ENCODE measurements around the gene RANBP17. TPM values are rescaled to one million over a fixed set of nuclear protein-coding genes. Genes with fewer than 3 reads are reported as not detected.
"Not testable (repeated sequence)": the region's sequence is repeated elsewhere in the genome, so short reads cannot be mapped to it uniquely, and the experiment has no call there.

RANBP17 gene
- total and polyA plus RNA-seq, 3 experiments from 2014 or later, result not detected

- H3K9me3 Mint-ChIP-seq; H3K36me3 ChIP-seq (ENCODE audit: insufficient read depth, low read length); H3K4me3 ChIP-seq (ENCODE audit: low read length); H3K9me3 ChIP-seq (ENCODE audit: low read length); DNase-seq; H3K4me1 Mint-ChIP-seq; H3K27ac Mint-ChIP-seq; POLR2A ChIA-PET; H3K27me3 Mint-ChIP-seq; H3K4me3 Mint-ChIP-seq; H3K4me1 ChIP-seq (ENCODE audit: insufficient read depth, low read length); H3K27ac ChIP-seq (ENCODE audit: low read depth, low read length); H3K36me3 Mint-ChIP-seq; CTCF ChIA-PET; H3K27me3 ChIP-seq (ENCODE audit: insufficient read depth, low read length, poor library complexity, severe bottlenecking): not testable (repeated sequence)
Observed at GRCh38 chr5:171174960-171175359, 313.1 kb downstream of the RANBP17 start.

DNA sequence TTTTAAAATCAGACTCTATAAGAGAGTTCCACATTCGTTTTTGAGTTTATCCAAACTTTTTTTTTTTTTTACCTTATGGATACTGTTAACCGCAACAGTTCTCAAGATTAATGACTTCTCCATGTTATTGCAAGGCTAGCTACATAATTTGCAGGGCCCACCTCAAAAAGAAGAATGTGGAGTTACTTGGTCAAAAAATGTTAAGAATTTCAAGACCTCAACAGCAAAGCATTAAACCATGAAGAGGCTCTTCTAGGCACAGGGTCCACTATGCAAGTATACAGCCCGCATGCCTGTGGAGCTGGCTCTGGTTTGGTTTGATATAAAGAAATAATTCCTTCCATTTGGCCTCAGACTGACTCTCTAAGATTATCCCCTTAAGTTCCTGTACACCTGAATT is 313.9 kb downstream of the RANBP17 start:
- Histone ChIP-seq H3K9me3 (ENCODE audit: low read length) (no peaks in the 10 kb centered on the region), H3K27ac (ENCODE audit: low read depth, low read length) (no peak overlapping the region), H3K4me3 (ENCODE audit: low read length) (no peak overlapping the region), H3K27me3 (ENCODE audit: insufficient read depth, low read length, poor library complexity, severe bottlenecking) (no peaks in the 10 kb centered on the region), H3K36me3 (ENCODE audit: insufficient read depth, low read length) (no peaks in the 10 kb centered on the region), H3K4me1 (ENCODE audit: insufficient read depth, low read length) (no peaks in the 10 kb centered on the region)
- CTCF ChIA-PET, result no interaction called here
- Mint-ChIP-seq H3K9me3 (peaks cover 0 to 5% (median 3%) of the 10 kb centered on the region in 5 donors), H3K27ac (no peak overlapping the region), H3K27me3 (peaks cover 3 to 5% of the 10 kb centered on the region in 2 donors), H3K4me3 (no peak overlapping the region), H3K4me1 (no peaks in the 10 kb centered on the region), H3K36me3 (no peaks in the 10 kb centered on the region)
- no peak for DNase-seq
- POLR2A ChIA-PET, result no interaction called here

DNA sequence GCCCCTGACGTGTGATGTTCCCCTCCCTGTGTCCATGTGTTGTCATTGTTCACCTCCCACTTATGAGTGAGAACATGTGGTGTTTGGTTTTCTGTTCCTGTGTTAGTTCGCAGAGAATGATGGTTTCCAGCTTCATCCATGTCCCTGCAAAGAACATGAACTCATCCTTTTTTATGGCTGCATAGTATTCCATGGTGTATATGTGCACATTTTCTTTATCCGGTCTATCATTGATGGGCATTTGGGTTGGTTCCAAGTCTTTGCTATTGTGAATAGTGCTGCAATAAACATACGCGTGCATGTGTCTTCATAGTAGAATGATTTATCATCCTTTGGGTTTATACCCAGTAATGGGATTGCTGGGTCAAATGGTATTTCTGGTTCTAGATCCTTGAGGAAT is 316.4 kb downstream of the RANBP17 start:
- POLR2A ChIA-PET; H3K9me3 Mint-ChIP-seq; H3K9me3 ChIP-seq (ENCODE audit: low read length); H3K4me3 ChIP-seq (ENCODE audit: low read length); H3K27ac ChIP-seq (ENCODE audit: low read depth, low read length); H3K36me3 ChIP-seq (ENCODE audit: insufficient read depth, low read length); H3K27ac Mint-ChIP-seq; CTCF ChIA-PET; DNase-seq; H3K4me1 Mint-ChIP-seq; H3K36me3 Mint-ChIP-seq; H3K4me1 ChIP-seq (ENCODE audit: insufficient read depth, low read length); H3K27me3 ChIP-seq (ENCODE audit: insufficient read depth, low read length, poor library complexity, severe bottlenecking); H3K4me3 Mint-ChIP-seq: not testable (repeated sequence)
- peaks cover 5 to 11% of the 10 kb centered on the region in 2 donors for H3K27me3 Mint-ChIP-seq

DNA sequence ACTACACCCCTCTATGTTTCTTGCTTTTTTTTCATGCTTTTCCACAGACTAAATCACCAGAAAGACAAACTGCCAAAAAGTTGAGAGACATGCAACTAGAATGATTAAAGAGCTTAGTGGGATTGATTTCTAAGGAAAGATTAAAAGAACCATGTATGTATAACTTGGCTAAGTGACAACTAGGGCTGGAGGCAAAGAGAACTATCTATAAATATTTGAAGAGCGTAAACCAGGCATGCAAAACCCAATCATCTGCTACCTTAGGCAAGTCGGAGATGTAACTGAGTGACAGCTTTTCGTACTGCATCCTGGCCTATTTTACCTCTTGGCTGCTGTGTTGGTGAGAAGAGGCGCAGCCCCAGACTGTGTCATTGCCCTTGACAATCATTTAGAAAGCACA is 326.2 kb downstream of the RANBP17 start:
- Mint-ChIP-seq H3K4me3 (no peak overlapping the region), H3K27ac (no peak overlapping the region), H3K27me3 (peaks cover 3 to 18% of the 10 kb centered on the region in 2 donors), H3K36me3 (no peaks in the 10 kb centered on the region), H3K9me3 (peaks cover 0 to 2% (median 0%) of the 10 kb centered on the region in 5 donors), H3K4me1 (no peaks in the 10 kb centered on the region)
- Histone ChIP-seq H3K27me3 (ENCODE audit: insufficient read depth, low read length, poor library complexity, severe bottlenecking) (no peaks in the 10 kb centered on the region), H3K4me1 (ENCODE audit: insufficient read depth, low read length) (no peaks in the 10 kb centered on the region), H3K9me3 (ENCODE audit: low read length) (no peaks in the 10 kb centered on the region), H3K36me3 (ENCODE audit: insufficient read depth, low read length) (no peaks in the 10 kb centered on the region), H3K4me3 (ENCODE audit: low read length) (no peak overlapping the region), H3K27ac (ENCODE audit: low read depth, low read length) (no peak overlapping the region)
- DNase-seq, result no peak
- ChIA-PET POLR2A (no interaction called here), CTCF (no interaction called here)

GRCh38 chr5:171189442-171189841 is 327.6 kb downstream of the RANBP17 start:
- Histone ChIP-seq H3K27ac (ENCODE audit: low read depth, low read length) (no peak overlapping the region), H3K27me3 (ENCODE audit: insufficient read depth, low read length, poor library complexity, severe bottlenecking) (no peaks in the 10 kb centered on the region), H3K4me3 (ENCODE audit: low read length) (no peak overlapping the region), H3K36me3 (ENCODE audit: insufficient read depth, low read length) (no peaks in the 10 kb centered on the region), H3K9me3 (ENCODE audit: low read length) (no peaks in the 10 kb centered on the region), H3K4me1 (ENCODE audit: insufficient read depth, low read length) (no peaks in the 10 kb centered on the region)
- Mint-ChIP-seq H3K4me1 (no peaks in the 10 kb centered on the region), H3K27ac (no peak overlapping the region), H3K4me3 (no peak overlapping the region), H3K36me3 (no peaks in the 10 kb centered on the region), H3K27me3 (peaks cover 3 to 4% of the 10 kb centered on the region in 2 donors), H3K9me3 (no peaks in the 10 kb centered on the region)
- POLR2A ChIA-PET, result no interaction called here
- DNase-seq, result no peak
- CTCF ChIA-PET, result no interaction called here

DNA sequence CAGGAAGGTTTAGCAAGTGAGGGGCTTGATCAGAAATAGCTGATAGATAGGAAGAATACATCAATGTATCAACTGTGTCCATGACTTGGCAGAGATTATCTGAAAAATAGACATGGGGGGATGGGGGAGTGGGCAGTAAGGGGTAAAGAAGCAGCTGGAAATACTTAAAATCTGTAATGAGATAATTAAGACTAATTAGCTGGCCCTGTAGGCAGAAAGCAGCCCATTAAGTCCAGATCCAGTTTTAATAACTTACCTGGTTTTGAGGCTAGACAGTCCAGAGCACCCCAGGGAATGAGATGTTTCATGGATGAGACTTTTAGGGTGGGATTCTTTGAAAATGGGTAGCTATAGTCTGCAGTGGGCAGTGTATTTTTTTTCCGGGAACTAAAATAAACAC is 330.3 kb downstream of the RANBP17 start:
- no peak overlapping the region for H3K27ac Mint-ChIP-seq
- DNase-seq, result no peak
- H3K9me3 ChIP-seq (ENCODE audit: low read length), result no peaks in the 10 kb centered on the region
- H3K27me3 Mint-ChIP-seq, result peaks cover 5 to 9% of the 10 kb centered on the region in 2 donors
- no peaks in the 10 kb centered on the region for H3K4me1 ChIP-seq (ENCODE audit: insufficient read depth, low read length)
- H3K9me3 Mint-ChIP-seq, result no peaks in the 10 kb centered on the region
- no peak overlapping the region for H3K27ac ChIP-seq (ENCODE audit: low read depth, low read length)
- CTCF ChIA-PET, result no interaction called here
- H3K4me3 ChIP-seq (ENCODE audit: low read length), result no peak overlapping the region
- no peaks in the 10 kb centered on the region for H3K36me3 ChIP-seq (ENCODE audit: insufficient read depth, low read length)
- no peaks in the 10 kb centered on the region for H3K4me1 Mint-ChIP-seq
- no peak overlapping the region for H3K4me3 Mint-ChIP-seq
- H3K36me3 Mint-ChIP-seq, result no peaks in the 10 kb centered on the region
- H3K27me3 ChIP-seq (ENCODE audit: insufficient read depth, low read length, poor library complexity, severe bottlenecking), result no peaks in the 10 kb centered on the region
- POLR2A ChIA-PET, result no interaction called here

DNA sequence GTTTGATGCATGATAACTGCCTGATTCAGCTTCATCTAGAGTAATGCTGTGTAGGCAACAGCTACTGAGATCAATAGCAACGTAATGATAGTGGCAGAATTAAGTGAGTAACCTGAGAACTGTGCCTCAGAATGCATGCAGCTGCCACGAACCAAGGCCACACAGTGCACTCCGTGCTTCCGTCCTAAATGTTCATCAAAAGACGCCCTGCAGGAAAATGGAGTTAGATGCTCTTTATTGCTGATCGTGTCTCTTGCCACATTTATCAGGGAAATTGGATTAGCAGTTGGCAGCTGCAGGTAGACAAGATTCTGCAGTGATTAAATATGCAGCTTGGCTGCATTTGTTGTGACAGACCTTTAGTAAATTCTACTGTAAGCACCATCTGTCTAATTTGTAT is 339.5 kb downstream of the RANBP17 start:
- no peaks in the 10 kb centered on the region for H3K4me1 ChIP-seq (ENCODE audit: insufficient read depth, low read length)
- H3K4me1 Mint-ChIP-seq, result no peaks in the 10 kb centered on the region
- no peak overlapping the region for H3K4me3 ChIP-seq (ENCODE audit: low read length)
- H3K4me3 Mint-ChIP-seq, result no peak overlapping the region
- DNase-seq, result no peak
- no peaks in the 10 kb centered on the region for H3K9me3 Mint-ChIP-seq
- POLR2A ChIA-PET, result no interaction called here
- H3K27ac ChIP-seq (ENCODE audit: low read depth, low read length), result no peak overlapping the region
- no peak overlapping the region for H3K27ac Mint-ChIP-seq
- CTCF ChIA-PET, result no interaction called here
- H3K27me3 Mint-ChIP-seq, result peaks cover 12 to 25% of the 10 kb centered on the region in 2 donors
- no peaks in the 10 kb centered on the region for H3K27me3 ChIP-seq (ENCODE audit: insufficient read depth, low read length, poor library complexity, severe bottlenecking)
- H3K36me3 ChIP-seq (ENCODE audit: insufficient read depth, low read length), result no peaks in the 10 kb centered on the region
- no peaks in the 10 kb centered on the region for H3K9me3 ChIP-seq (ENCODE audit: low read length)
- no peaks in the 10 kb centered on the region for H3K36me3 Mint-ChIP-seq

DNA sequence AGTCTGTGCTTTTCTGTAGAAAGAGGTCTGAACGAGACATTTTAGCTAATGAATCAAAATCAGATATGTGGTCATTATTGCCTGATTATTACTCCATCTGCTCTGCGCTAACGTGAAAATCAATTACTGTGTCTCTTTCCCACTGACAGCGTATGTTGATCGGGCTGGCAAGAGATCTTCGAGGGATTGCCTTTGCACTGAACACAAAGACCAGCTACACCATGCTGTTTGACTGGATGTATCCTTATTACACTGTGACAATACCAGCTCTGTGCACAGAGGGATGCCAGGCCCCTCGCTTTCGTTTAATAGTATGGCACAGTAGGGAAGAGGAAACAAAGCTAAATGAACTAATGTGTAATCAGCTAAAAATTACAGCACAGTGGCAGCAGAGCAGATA is 343.6 kb downstream of the RANBP17 start:
- no peak for DNase-seq
- no peaks in the 10 kb centered on the region for H3K27me3 ChIP-seq (ENCODE audit: insufficient read depth, low read length, poor library complexity, severe bottlenecking)
- H3K27ac ChIP-seq (ENCODE audit: low read depth, low read length), result no peak overlapping the region
- H3K9me3 ChIP-seq (ENCODE audit: low read length), result no peaks in the 10 kb centered on the region
- Mint-ChIP-seq H3K4me1 (no peaks in the 10 kb centered on the region), H3K27ac (no peak overlapping the region), H3K36me3 (no peaks in the 10 kb centered on the region), H3K27me3 (peaks cover 10 to 17% of the 10 kb centered on the region in 2 donors), H3K9me3 (no peaks in the 10 kb centered on the region), H3K4me3 (no peak overlapping the region)
- no peaks in the 10 kb centered on the region for H3K36me3 ChIP-seq (ENCODE audit: insufficient read depth, low read length)
- CTCF ChIA-PET, result no interaction called here
- no peaks in the 10 kb centered on the region for H3K4me1 ChIP-seq (ENCODE audit: insufficient read depth, low read length)
- H3K4me3 ChIP-seq (ENCODE audit: low read length), result no peak overlapping the region
- POLR2A ChIA-PET, result no interaction called here

DNA sequence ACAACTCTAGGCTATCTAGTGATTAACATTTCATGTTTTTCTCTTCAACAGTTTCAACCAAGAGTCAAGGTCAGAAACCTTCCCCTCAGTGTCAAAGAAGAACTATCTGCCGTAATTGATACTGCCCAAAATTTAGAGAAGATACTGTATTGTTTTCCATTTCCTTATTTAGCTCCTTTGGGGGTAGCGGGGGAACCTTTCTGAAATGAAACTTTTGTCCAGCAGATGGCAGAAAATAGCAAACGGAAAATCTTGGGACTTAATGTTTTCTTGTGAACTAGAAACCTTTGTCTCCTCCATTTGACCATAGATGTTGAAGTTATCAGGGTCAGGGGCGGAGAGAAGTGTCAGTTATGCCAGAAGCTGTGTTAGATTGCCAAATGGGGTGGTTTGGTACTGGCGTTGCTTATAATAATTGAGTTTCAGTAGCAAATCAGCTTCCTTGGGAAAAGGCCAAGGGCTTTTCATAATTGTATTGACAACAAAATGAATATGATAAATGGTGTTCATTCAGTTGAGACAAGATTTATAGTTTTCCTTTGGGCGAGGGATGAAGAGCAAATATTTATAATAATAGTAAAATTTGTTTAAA is 345.5 kb downstream of the RANBP17 start:
- Mint-ChIP-seq H3K27ac (no peak overlapping the region), H3K4me1 (no peaks in the 10 kb centered on the region), H3K9me3 (no peaks in the 10 kb centered on the region), H3K27me3 (peaks cover 10 to 17% of the 10 kb centered on the region in 2 donors), H3K36me3 (no peaks in the 10 kb centered on the region), H3K4me3 (no peak overlapping the region)
- Histone ChIP-seq H3K9me3 (ENCODE audit: low read length) (no peaks in the 10 kb centered on the region), H3K4me3 (ENCODE audit: low read length) (no peak overlapping the region), H3K36me3 (ENCODE audit: insufficient read depth, low read length) (no peaks in the 10 kb centered on the region), H3K4me1 (ENCODE audit: insufficient read depth, low read length) (no peaks in the 10 kb centered on the region), H3K27me3 (ENCODE audit: insufficient read depth, low read length, poor library complexity, severe bottlenecking) (no peaks in the 10 kb centered on the region), H3K27ac (ENCODE audit: low read depth, low read length) (no peak overlapping the region)
- ChIA-PET POLR2A (no interaction called here), CTCF (interaction anchor here (0.9 to 1.0 kb wide), 3 partner anchors 12 to 122 kb away, joined by 3 to 5 read pairs (median 3); no protein-coding TSS in a partner anchor)
- peak in 2 of 5 donors; percentile 17 to 28 for DNase-seq

Data from CD8-positive, alpha-beta memory T cell (primary cell).